Karpas-422 (cell line): ENCODE results near the gene DLGAP3. TPM values are rescaled to one million over a fixed set of nuclear protein-coding genes. Genes with fewer than 3 reads are reported as not detected.

Experiments used
- DNase-seq: peaks from one replicate; pipeline ENCODE4 v3.0.0-alpha.2; 2015
- H2AFZ ChIP-seq: fragments of 200-600 bp; sonication (generic); 2 replicates; pipeline ENCODE4 v1.6.1; 2014; ENCODE audit warnings: antibody characterized with exemption, low read length, mixed read lengths
- H3K27ac ChIP-seq: fragments of 200-600 bp; sonication (generic); 2 replicates; pipeline ENCODE4 v1.5.1; 2014; ENCODE audit warnings: mild to moderate bottlenecking, low read length, moderate library complexity
- H3K27me3 ChIP-seq: fragments of 200-600 bp; sonication (generic); 2 replicates; pipeline ENCODE4 v1.6.1; 2014; ENCODE audit warnings: low read length, mixed read lengths
- H3K36me3 ChIP-seq: fragments of 200-600 bp; sonication (generic); 2 replicates; pipeline ENCODE4 v1.6.1; 2014; ENCODE audit warnings: low read length, mixed read lengths; ENCODE audit not compliant: insufficient read depth
- H3K4me1 ChIP-seq: fragments of 200-600 bp; sonication (generic); 2 replicates; pipeline ENCODE4 v1.6.1; 2014; ENCODE audit warnings: mild to moderate bottlenecking, low read length, mixed read lengths
- H3K4me2 ChIP-seq: fragments of 200-600 bp; sonication (generic); 2 replicates; pipeline ENCODE4 v1.6.1; 2014; ENCODE audit warnings: low read length, low read depth, mild to moderate bottlenecking; ENCODE audit not compliant: poor library complexity, severe bottlenecking
- H3K4me3 ChIP-seq: fragments of 200-600 bp; sonication (generic); 2 replicates; pipeline ENCODE4 v1.5.1; 2014; ENCODE audit warnings: mild to moderate bottlenecking, antibody characterized with exemption, low read length, mixed read lengths
- H3K79me2 ChIP-seq: fragments of 200-600 bp; sonication (generic); 2 replicates; pipeline ENCODE4 v1.6.1; 2014; ENCODE audit warnings: mild to moderate bottlenecking, low read length, mixed read lengths
- H3K9ac ChIP-seq: fragments of 200-600 bp; sonication (generic); 2 replicates; pipeline ENCODE4 v1.6.0; 2014; ENCODE audit warnings: low read length
- H3K9me2 ChIP-seq: fragments of 200-600 bp; sonication (generic), shearing (Covaris generic); replicated peaks from 2 replicates; pipeline ENCODE4 v1.6.0; 2014; ENCODE audit warnings: mild to moderate bottlenecking, low read length, moderate library complexity; ENCODE audit not compliant: insufficient read depth
- H3K9me3 ChIP-seq: fragments of 300-700, 200-600 bp; sonication (generic); 2 replicates; pipeline ENCODE4 v1.6.1; 2014; ENCODE audit warnings: low read length, mixed read lengths
- H4K20me1 ChIP-seq: fragments of 200-600 bp; sonication (generic); 2 replicates; pipeline ENCODE4 v1.6.1; 2014; ENCODE audit warnings: mild to moderate bottlenecking, antibody characterized with exemption, low read length, low read depth; ENCODE audit not compliant: insufficient read depth
- total RNA-seq: library from RNA; depleted of rRNA; stranded (reverse); fragments of >200 nt; shearing (Covaris generic); gene quantifications from 2 replicates; pipeline ENCODE4 v1.2.3, GENCODE V29; 2014; ENCODE audit warnings: low replicate concordance

Gene DLGAP3
- total RNA-seq, 1 experiment from 2014 or later, result 4.1 TPM

- Histone ChIP-seq H3K4me2 (peak overlapping the region; percentile 70), H3K4me3 (no peak overlapping the region), H3K27me3 (no peaks in the 10 kb centered on the region), H3K9ac (no peak overlapping the region), H3K79me2 (no peaks in the 10 kb centered on the region), H3K4me1 (peaks cover 64% of the 10 kb centered on the region), H3K27ac (peak overlapping the region; percentile 29; the same call in 1 of the 2 replicates), H3K9me2 (no peaks in the 10 kb centered on the region), H4K20me1 (no peaks in the 10 kb centered on the region; the same call in 1 of the 2 replicates), H3K36me3 (no peaks in the 10 kb centered on the region), H3K9me3 (no peaks in the 10 kb centered on the region), H2AFZ (no peak overlapping the region)
- no peak for DNase-seq
Measured at GRCh38 chr1:34927316-34927715, 2.1 kb downstream of the DLGAP3 start.

- H3K4me2 ChIP-seq, result no peak overlapping the region
- H3K4me3 ChIP-seq, result no peak overlapping the region
- no peak overlapping the region for H2AFZ ChIP-seq
- peaks cover 64% of the 10 kb centered on the region for H3K4me1 ChIP-seq
- DNase-seq, result no peak
- H4K20me1 ChIP-seq, result no peaks in the 10 kb centered on the region; the same call in 1 of the 2 replicates
- H3K27me3 ChIP-seq, result no peaks in the 10 kb centered on the region
- H3K9me3 ChIP-seq, result no peaks in the 10 kb centered on the region
- no peaks in the 10 kb centered on the region for H3K36me3 ChIP-seq
- no peaks in the 10 kb centered on the region for H3K79me2 ChIP-seq
- no peak overlapping the region for H3K27ac ChIP-seq
- H3K9ac ChIP-seq, result no peak overlapping the region
- H3K9me2 ChIP-seq, result no peaks in the 10 kb centered on the region
Measured at GRCh38 chr1:34926894-34927293, 2.6 kb downstream of the DLGAP3 start.

- H3K36me3 ChIP-seq, result no peaks in the 10 kb centered on the region
- peaks cover 64% of the 10 kb centered on the region for H3K4me1 ChIP-seq
- H3K27me3 ChIP-seq, result no peaks in the 10 kb centered on the region
- H3K4me2 ChIP-seq, result peak overlapping the region; percentile 1
- H3K9me3 ChIP-seq, result no peaks in the 10 kb centered on the region
- no peaks in the 10 kb centered on the region; the same call in 1 of the 2 replicates for H4K20me1 ChIP-seq
- no peak overlapping the region for H3K4me3 ChIP-seq
- DNase-seq, result no peak
- no peaks in the 10 kb centered on the region for H3K9me2 ChIP-seq
- H3K79me2 ChIP-seq, result no peaks in the 10 kb centered on the region
- H3K27ac ChIP-seq, result no peak overlapping the region
- H2AFZ ChIP-seq, result no peak overlapping the region
- no peak overlapping the region for H3K9ac ChIP-seq
Measured at GRCh38 chr1:34926156-34926555, 3.3 kb downstream of the DLGAP3 start.

GRCh38 chr1:34925730-34926129 lies 3.7 kb downstream of the DLGAP3 start:
- no peaks in the 10 kb centered on the region for H3K9me2 ChIP-seq
- no peaks in the 10 kb centered on the region; the same call in 1 of the 2 replicates for H4K20me1 ChIP-seq
- H3K27me3 ChIP-seq, result no peaks in the 10 kb centered on the region
- H3K4me3 ChIP-seq, result no peak overlapping the region
- peak overlapping the region; percentile 24; the same call in 1 of the 2 replicates for H3K9ac ChIP-seq
- H3K27ac ChIP-seq, result no peak overlapping the region
- no peak overlapping the region for H2AFZ ChIP-seq
- peaks cover 64% of the 10 kb centered on the region for H3K4me1 ChIP-seq
- H3K9me3 ChIP-seq, result no peaks in the 10 kb centered on the region
- DNase-seq, result no peak
- H3K4me2 ChIP-seq, result peak overlapping the region; percentile 1
- H3K36me3 ChIP-seq, result no peaks in the 10 kb centered on the region
- H3K79me2 ChIP-seq, result no peaks in the 10 kb centered on the region

- H4K20me1 ChIP-seq, result no peaks in the 10 kb centered on the region; the same call in 1 of the 2 replicates
- H3K27ac ChIP-seq, result no peak overlapping the region
- H3K9ac ChIP-seq, result no peak overlapping the region
- H3K4me1 ChIP-seq, result peaks cover 69% of the 10 kb centered on the region
- H3K36me3 ChIP-seq, result no peaks in the 10 kb centered on the region
- no peaks in the 10 kb centered on the region for H3K79me2 ChIP-seq
- no peak overlapping the region for H3K4me3 ChIP-seq
- no peak overlapping the region for H3K4me2 ChIP-seq
- no peaks in the 10 kb centered on the region for H3K27me3 ChIP-seq
- H3K9me2 ChIP-seq, result no peaks in the 10 kb centered on the region
- H3K9me3 ChIP-seq, result no peaks in the 10 kb centered on the region
- no peak overlapping the region for H2AFZ ChIP-seq
- DNase-seq, result peak; percentile 66
Measured at GRCh38 chr1:34924759-34925555, 4.5 kb downstream of the DLGAP3 start.

GRCh38 chr1:34923490-34923889 lies 6.0 kb downstream of the DLGAP3 start:
- no peak overlapping the region for H3K27ac ChIP-seq
- no peak overlapping the region for H3K4me3 ChIP-seq
- no peaks in the 10 kb centered on the region; the same call in 1 of the 2 replicates for H4K20me1 ChIP-seq
- no peaks in the 10 kb centered on the region for H3K9me3 ChIP-seq
- H3K4me2 ChIP-seq, result no peak overlapping the region
- H3K9me2 ChIP-seq, result no peaks in the 10 kb centered on the region
- H2AFZ ChIP-seq, result no peak overlapping the region
- no peaks in the 10 kb centered on the region for H3K36me3 ChIP-seq
- H3K4me1 ChIP-seq, result peaks cover 75% of the 10 kb centered on the region
- H3K9ac ChIP-seq, result no peak overlapping the region
- no peak for DNase-seq
- no peaks in the 10 kb centered on the region for H3K27me3 ChIP-seq
- no peaks in the 10 kb centered on the region for H3K79me2 ChIP-seq

GRCh38 chr1:34918977-34919561 lies 10.4 kb downstream of the DLGAP3 start:
- Histone ChIP-seq H3K9ac (peak overlapping the region; percentile 69), H3K4me3 (peak overlapping the region; percentile 4; the same call in 1 of the 2 replicates), H2AFZ (0 out of 2 replicates have a peak overlapping the region, but pooled peaks have one; percentile 2), H4K20me1 (no peaks in the 10 kb centered on the region), H3K4me2 (peak overlapping the region; percentile 74), H3K27me3 (no peaks in the 10 kb centered on the region), H3K9me3 (no peaks in the 10 kb centered on the region), H3K9me2 (no peaks in the 10 kb centered on the region), H3K79me2 (no peaks in the 10 kb centered on the region), H3K4me1 (peaks cover 66% of the 10 kb centered on the region), H3K36me3 (no peaks in the 10 kb centered on the region; the same call in 1 of the 2 replicates), H3K27ac (peak overlapping the region; percentile 94)
- DNase-seq, result peak; percentile 88

- H3K27ac ChIP-seq, result peak overlapping the region; percentile 94
- no peaks in the 10 kb centered on the region for H3K27me3 ChIP-seq
- no peaks in the 10 kb centered on the region for H3K79me2 ChIP-seq
- H4K20me1 ChIP-seq, result no peaks in the 10 kb centered on the region
- H3K9ac ChIP-seq, result peak overlapping the region; percentile 69
- no peaks in the 10 kb centered on the region for H3K9me2 ChIP-seq
- H2AFZ ChIP-seq, result 0 out of 2 replicates have a peak overlapping the region, but pooled peaks have one; percentile 2
- H3K36me3 ChIP-seq, result no peaks in the 10 kb centered on the region; the same call in 1 of the 2 replicates
- peak overlapping the region; percentile 4; the same call in 1 of the 2 replicates for H3K4me3 ChIP-seq
- no peaks in the 10 kb centered on the region for H3K9me3 ChIP-seq
- no peak for DNase-seq
- peak overlapping the region; percentile 74 for H3K4me2 ChIP-seq
- peaks cover 60% of the 10 kb centered on the region for H3K4me1 ChIP-seq
Measured at GRCh38 chr1:34918386-34918976, 11.0 kb downstream of the DLGAP3 start.
